Smooth muscle cell of the brain vasculature (primary cell): ENCODE measurements around the gene TNS3.
A peak's percentile ranks its signal among the peaks of the same experiment; 100 is the strongest.

ENCODE experiments used
- DNase-seq: peaks from one replicate; pipeline ENCODE4 v3.0.0-alpha.2; 2012; ENCODE audit warnings: low read depth, low spot score

The TNS3 gene

DNA sequence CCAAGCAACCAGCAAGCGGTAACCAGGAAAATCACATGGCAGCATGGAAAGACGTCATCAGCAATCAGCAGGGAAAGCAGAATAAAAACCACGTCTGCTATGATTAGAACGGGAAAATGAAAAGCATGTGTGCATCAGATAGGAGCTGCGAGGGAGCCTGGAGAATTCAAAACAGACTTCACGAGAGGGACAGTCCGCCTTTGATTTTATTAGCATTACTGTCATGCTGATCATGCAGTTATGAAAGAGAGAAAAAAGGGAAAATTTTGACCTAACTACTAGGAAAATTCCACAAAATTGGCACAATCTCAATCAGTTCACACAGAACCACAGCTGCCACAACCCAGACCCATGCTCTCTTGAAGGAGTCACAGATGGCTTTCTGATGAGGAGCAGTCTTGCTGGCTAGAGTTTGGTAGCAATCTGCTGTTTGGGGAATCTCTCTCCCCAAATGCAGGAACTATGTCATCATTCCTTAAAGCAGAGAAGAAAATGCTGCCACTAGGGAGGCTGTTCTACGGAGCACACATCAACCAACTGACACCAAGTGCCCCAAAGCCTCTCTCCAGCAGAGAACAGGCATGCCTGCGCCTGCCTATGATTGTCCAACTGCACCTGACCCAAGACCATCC lies 295.9 kb downstream of the TNS3 start:
- DNase-seq = peak; percentile 10

DNA sequence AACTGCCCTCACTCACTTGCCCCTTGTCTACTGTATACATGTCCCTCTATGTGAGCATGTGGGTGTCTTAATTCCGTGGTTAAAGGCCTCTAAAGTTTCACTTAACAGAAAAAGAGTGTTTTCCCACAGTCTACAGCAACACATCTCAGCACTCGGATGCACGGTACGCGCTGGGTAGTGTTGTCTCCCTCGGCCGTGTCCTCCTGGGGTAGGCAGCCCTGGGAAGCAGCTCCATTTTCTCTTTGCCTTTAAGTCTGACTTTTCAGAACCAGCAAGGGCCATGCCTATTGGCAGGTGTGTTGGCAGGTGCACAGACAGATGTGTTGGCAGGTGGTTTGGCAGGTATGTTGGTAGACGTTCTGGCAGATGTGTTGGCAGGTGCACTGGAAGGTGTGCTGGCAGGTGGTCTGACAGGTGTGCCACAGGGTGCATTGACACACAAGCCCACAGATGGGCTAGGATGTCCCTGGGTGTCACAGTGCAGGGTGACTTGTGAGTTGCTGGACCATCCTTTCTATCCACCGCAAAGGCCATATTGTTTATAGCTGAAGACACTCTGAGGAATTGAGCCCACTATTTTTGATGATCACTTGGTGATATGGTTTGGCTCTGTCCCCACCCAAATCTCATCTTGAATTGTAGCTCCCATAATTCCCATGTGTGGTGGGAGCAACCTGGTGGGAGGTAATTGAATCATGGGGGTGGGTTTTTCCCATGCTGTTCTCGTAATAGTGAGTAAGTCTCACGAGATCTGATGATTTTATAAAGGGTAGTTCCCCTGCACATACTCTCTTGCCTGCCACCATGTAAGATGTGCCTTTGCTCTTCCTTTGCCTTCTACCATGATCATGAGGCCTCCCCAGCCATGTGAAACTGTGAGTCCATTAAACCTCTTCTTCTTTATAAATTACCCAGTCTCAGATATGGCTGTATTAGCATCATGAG lies 296.9 kb downstream of the TNS3 start:
- no peak for DNase-seq

DNA sequence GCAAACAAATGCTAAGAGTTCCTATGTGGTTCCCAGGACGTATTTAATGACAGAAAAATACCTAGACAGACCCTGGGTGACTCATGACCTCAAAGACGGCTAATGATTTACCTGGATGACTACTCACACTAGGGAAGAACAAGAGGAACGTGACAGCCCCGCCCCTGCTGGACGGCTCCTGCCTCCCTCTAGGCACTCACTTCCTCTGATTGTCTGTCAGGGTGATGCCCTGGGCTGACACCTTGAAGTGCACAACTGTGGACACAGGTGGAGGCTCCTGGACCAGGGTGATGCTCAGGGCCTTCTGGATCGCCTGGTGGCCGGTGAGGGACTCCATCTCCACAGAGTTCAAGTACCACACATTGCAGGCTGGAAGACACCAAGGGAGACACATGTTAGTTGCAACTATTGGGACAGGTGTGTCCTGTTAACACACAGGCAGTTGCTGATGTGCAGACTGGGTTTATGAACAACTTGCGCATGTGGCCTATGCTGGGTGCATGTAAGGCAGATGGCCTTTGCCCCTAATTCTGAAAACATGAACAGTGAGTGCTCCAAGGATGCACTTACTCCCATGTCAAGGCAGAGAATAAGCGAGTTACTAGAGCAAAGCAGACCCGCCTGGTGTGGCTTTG lies 298.3 kb downstream of the TNS3 start:
- no peak for DNase-seq

DNA sequence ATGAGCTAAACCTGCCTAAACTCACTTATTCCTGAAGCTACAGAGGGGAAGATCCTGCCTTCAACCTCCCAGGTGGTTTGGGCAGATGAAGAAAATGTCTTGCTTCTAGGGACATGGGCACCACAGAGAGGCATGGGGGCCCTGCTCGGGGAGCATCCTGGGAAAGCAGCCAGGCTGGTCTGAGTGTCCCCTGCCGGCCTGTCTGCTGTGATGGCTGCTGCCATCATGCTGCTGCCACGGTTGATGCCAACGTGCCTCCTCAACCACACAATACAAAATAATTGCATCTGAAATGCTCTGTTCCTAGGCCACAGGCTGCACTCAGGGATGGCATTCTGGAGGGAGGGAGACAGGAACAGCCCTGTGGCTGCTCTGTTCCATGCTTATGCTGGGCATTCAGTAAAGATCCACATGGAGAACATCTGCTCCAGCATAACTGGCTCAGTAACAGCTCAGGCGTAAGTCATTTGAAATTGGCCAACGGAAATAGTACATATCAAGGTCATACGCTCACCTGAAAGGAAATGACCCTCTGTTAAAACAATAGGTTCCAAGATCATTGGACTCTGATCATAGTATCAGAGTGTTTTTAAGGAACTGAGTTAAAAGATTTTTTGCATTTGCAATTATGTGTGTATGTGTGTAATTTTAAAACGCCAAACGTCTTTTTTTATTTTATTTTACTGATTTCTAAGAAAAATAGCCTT lies 299.0 kb downstream of the TNS3 start:
- no peak for DNase-seq

DNA sequence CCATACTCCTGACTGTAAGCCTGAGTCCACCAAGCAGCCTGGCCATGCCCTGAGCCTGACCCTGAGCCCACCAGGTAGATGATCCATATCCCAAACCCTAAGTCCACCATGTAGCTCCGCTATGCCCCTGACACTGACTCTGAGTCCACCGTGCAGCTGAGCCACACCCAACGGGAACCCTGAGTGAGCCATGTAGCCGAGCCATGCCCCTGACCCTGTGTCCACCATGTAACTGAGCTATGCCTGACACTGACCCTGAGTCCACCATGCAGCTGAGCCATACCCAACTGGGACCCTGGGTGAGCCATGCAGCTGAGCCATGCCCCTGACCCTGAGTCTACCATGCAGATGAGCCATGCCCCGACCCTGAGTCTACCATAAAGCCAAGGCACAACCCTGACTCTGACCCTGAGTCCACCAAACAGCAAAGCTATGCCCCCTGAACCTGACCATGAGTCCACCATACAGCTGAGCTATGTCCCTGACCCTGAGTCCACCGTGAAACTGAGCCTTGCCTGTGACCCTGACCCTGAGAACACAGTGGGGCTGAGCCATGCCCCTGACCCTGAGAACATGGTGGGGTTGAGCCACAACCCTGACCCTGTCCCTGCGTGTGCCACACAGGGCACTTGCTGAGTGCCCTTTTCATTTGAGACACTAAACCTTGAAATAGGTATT lies 299.8 kb downstream of the TNS3 start:
- no peak for DNase-seq

DNA sequence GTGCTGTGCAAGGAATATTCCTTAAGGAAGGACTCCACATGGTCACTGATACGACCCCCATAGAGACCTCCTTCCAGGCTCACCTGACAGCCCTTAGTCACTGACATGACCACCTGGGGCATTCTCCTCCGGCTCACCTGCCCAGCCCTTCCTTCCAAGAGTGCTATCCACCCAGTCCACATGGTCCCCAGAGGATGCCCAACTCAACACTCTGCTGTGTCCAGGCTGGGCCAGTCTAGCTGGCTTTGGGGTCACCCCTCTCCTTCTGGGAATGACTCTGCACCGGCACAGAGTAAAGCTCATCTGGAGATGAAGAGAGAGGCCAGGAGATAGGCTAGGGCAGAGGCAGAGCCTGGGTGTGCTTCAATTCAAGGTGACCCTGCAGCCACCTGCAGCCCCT lies 300.8 kb downstream of the TNS3 start:
- no peak for DNase-seq

DNA sequence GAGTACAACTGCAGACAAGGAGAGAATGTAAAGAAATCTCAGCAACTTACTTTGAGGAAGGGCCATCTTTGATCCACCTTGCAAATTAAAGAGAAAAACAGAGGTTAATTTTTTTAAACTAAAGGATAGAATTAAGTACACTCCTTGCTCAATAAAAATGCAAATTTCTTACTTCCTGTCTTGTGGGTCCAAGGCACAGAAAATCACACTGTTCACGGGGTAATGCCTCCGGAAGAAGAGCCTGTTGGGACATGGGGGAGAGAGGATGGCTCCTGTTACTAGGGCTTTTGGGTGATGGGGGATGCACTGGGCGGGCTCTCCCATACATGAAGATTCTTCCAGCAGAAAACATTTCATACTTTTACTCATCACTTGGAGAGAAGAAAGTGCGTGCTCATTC lies 301.8 kb downstream of the TNS3 start:
- DNase-seq = no peak

DNA sequence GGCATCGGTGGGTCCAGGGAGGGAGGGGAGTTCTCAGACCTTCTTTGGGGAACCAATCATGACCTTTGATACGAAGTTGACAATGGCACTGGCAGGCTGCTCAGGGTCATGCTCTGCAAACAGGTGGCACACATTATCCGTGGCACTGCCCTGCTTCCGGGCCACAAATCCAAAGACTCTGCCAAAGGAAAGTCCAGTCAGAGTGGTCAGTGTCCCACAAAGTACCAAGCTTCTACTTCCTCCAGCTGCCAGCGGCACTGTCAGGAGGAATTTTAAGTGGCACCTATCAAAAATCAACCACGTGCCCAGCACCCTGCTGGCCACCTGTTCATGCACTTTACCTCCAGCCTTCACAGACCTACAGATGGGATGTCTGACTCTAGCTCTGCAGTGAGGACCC lies 303.9 kb downstream of the TNS3 start:
- DNase-seq = no peak

DNA sequence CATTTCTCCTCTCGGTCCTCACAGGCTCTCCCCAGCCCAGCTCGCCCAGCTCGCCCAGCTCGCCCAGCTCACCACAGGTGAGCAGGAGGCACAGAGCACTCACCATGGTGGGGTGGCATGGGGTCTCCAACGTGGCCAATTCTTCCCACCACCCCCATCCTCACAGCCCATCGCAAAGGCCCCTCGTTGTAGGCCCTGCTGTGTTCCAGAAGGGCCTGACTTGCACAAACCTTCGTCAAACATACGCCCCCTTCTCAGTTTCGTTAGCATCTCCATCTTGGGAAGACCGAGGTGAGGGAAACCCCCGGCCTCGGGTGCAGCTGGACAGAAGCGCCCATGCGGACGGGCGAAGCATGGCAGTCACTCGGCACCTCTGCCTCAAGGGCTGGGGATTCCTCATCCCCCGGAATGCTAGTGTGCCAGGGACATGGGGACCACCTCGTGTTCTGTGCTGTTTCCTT lies 304.6 kb downstream of the TNS3 start:
- DNase-seq = no peak

DNA sequence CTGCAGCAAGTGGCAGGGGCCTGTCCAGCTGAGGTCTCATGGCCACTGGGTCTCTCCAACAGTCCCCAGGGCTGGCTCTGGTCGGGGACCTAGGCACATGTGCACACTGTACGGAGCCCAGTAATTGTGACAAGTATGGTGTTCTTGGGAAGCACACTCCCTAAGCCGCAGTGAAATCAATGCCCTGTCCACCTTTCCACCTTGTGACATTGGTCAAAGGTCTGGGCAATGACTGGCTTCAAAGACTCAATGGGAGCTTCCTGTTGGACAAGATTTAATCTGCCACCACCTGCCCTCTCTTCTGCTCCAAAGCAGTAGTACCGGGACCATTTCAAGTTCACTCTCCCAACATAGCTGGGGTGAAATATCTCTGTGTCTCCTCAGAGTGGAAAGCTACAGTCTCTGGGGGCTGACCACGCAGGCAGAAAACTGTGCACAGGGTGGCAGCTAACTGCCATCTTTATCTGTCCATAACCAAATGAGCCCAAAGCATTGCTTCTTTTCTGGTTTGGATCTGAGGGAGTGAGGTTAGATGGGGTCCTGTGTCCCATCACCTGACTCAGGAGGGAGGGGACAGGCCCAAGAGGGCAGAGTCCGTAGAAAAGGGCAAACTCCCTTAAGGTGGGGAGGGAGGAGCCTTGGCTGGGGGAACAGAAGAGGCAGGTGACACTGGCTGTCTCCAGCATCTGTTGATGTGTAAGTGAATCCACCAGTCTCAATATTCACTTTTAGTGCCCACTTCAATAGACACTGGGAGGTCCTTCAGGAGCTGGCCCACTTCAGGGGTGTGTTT lies 307.7 kb downstream of the TNS3 start:
- no peak for DNase-seq

DNA sequence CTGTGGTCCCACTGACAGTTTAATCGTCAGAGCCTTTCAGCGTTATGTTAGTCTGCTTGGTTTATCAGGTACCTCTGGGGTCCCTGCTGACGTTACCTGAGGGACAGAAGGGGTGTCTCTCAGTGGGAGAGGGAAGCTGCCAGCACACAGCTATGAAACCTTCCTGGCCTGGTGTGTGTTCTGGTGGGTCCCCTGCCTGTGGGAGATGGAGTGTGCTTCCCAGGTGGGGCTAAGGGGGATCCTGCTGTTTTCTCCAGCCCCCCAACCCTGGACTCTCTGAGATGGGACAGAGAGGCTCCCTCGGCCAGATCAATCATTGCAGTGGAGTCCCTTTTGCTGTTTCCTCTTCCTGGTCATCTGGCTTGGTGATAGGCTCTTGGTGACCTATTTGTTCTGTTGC lies 308.8 kb downstream of the TNS3 start:
- DNase-seq = no peak

DNA sequence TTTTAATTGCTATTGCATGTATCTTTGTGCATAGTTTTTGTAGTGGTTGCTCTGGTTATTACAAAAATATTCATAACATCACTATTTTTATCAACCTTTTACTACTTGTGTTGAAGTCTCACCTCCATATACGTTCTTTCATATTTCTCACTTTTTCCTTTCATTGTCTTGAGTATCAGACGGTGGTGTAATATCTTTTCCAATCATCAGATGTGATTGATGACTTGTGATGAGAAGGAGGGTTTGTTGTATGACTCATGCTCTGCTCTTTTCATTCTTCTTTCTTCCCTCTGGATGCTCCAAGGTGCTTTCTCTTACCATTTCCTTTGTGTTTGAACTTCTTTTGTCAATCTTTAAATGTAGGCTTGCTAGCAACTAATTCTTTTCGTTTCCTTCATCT lies 310.2 kb downstream of the TNS3 start:
- DNase-seq = no peak

DNA sequence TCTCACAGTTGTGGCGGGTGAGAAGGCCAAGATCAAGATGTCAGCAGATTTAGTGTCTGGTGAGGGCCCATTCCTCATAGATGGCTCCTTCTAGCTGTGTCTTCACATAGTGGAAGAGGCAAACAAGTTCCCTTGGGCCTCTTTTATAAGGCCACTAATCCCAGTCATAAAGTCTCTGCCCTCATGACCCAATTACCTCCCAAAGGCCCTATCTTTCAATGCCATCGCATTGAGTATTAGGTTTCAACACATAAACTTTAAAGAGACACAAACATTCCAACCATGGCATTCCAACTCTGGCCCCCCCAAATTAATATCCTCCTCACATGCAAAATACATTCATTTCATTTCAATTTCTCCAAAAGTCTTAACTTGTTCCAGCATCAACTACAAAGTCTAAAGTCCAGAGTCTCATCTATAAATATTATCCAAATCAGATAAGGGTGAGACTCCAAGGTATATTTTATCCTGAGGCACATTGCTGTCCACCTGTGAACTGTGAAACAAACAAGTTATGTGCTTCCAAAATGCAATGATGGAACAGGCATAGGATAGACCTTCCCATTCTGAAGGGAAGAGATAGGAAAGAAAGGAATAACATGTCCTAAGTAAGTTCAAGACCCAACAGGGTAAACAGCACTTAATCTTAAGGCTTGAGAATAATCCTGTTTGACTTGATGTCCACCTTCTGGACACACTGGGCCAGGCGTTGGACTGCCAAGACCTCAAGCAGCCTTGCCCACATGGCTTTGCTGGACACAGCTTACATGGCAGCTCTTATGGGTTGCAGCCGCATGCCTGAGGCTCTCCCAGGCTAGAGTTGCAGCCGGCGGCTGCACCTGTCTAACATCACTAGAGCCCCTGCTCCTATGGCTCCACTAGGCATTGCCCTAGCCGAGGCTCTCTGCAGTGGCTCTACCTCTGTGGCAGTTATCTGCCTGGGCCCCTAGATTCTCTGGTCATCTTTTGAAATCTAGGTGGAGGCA lies 312.8 kb downstream of the TNS3 start:
- DNase-seq = no peak

DNA sequence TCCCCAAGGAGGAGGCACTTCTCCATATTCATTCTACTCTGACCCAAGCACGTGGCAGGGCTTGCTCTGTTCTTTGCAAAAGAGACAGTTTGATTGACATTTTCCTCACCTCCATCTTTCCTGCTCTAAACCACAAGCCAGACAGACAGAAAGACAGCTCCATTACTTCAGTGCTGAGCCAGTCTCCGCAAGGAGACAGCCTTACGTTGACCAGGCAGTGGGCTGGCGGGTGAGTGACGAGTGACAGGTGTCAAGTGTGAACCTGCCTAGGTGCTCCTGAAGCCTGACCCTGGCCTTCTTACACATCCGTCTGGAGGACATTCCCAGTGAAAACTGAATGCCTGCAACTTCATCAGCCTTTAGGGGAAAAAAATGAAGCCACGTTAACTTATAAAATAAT lies 314.6 kb downstream of the TNS3 start:
- DNase-seq = no peak

DNA sequence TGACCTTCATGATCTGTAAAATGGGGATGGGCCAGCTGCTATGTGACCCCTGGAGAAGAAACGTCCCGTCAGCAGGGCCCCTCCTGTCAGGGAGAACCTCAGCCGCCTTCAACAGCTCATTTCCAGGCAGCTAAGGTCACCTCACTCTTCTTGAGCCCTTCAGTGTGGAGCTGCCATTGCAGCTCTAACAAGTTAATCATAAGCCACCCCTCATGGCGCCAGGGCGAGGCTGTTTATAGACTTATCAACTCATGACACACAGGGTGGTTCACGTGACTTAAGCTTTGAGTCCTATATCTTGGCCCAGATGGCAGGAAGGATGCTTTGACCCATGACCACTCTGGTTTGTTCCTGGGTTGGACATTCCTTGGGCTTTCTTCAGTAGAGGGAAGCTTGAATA lies 315.1 kb downstream of the TNS3 start:
- no peak for DNase-seq

DNA sequence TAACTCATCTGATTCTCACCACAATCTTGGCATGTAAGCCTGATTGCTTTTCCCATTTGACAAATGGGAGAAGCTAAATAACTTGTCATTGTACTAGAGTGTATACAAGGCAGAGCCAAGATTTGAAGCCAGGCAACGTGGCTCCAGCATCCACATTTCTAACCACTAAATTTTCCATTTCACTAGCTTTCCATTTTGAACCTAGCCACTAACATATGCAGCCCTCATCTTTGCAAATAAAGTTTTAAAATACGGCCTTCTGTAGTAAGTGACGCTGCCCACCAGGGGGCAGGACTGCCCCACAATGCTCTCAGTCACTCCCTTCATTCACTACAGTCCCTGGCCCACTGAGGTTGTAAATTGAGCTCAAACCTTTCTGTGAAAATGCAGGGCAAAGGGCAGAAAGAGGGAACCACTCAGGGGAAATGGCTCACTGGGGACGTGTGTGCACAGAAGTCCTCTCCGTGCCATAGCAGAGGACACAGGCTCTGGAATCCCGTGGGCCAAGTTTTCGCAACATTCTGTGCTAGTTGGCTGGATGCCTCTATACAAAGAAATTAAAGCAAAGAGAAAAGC lies 315.7 kb downstream of the TNS3 start:
- DNase-seq = peak; percentile 43

DNA sequence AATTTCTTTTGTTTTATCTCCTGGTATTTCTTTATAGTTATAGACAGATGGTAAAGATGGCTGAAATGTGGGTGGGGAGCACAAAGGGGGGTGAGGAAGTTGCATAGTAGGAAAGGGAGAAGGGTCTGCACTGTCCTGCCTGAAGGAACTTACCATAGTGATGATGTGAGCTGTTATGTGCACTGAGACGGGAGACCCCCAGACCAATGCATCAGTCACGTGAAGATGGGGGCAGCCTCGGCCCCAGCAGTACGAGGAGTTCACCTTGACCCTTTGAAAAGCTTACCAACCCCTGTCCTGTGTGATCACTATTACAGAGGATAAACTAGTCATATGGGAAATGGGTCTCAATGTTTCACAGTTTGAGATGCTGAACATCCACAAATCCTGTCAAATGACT lies 316.3 kb downstream of the TNS3 start:
- DNase-seq = no peak

DNA sequence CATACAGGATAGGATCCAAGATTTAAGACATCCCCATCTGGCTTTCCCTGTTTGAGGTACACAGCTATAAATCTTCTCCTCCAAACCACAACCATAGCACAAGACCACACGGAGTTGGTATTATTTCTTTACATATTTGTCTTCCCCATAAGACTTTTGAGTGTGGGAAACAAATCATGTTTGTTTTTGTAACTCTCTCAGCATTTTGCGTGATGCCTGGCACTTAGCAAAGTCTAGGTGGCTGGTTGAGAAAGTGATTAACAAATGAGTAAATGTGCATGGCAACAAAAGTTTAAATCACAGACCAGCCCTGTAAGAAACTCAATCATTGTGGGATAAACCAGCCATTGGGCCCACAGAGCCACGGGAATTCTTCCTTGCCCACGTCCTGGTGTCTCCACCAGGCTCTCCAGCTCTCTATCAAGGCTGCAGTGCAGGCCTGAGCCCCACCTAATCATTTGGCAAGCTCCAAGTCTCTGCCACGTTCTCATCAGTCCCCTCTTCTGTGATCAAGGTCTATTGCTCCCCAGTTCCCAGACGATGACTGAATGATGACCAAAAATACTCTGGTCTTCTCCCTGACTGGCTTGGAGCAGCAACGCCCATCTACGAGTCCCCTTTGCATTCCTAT lies 317.8 kb downstream of the TNS3 start:
- no peak for DNase-seq

DNA sequence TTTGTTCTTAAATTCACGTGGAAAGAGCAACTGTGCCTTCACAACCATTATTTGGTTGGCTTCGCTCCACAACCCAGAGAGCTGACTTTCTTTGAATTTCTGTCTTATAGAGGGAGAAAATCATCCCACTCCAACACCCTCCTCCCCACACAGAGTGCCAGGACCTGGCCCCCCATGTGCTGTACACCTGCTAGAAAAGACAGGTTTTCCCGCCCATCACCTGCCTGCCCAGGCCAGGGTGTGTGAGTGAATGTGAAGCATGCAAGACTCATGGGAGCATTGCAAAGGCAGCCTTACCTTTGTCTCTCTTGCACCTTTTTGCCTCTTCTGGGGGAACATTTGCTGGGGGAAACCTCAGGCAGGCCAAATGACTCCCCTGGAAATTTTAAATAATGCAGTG lies 319.0 kb downstream of the TNS3 start:
- no peak for DNase-seq
